ENCODE data around the gene HSF5. TPM values are rescaled to one million over a fixed set of nuclear protein-coding genes. Genes with fewer than 3 reads are reported as not detected.

The HSF5 gene
- total RNA-seq, 1 experiment from 2014 or later, result not detected

DNA sequence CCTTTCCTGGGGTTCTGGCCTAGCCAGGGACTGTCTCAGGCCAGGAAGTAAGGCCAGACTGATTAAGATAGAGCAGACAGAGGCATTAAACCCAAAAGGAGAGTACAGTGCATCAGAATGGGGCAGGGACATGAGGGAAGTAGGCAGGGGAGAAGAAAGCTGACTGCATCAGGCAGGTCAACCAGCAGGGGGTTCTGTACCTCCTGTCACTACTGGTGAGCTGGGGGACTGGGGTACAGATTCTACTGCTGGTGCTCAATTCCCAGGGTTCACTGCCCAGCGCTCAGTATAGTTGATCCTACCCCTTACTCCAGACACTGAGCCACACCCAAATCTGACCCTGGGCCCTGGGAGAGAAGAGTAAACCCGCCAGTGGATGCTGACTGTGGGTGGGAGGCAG, 39.1 kb upstream of the HSF5 start:
- Histone ChIP-seq H3K27ac (ENCODE audit: low read length) (no peak overlapping the region), H3K4me2 (ENCODE audit: low read length) (no peak overlapping the region), H4K20me1 (ENCODE audit: low read length) (no peaks in the 10 kb centered on the region), H3K9me2 (replicated peaks; ENCODE audit: low read length) (no peaks in the 10 kb centered on the region), H3K9me3 (ENCODE audit: low read length) (no peaks in the 10 kb centered on the region), H3K79me2 (ENCODE audit: low read length) (no peaks in the 10 kb centered on the region), H3K27me3 (ENCODE audit: low read length) (peaks cover 4% of the 10 kb centered on the region), H3K4me1 (ENCODE audit: insufficient read depth, low read length) (0 out of 2 replicates have a peak, but pooled peaks cover 3% of the 10 kb centered on the region), H2AFZ (ENCODE audit: low read length) (no peak overlapping the region), H3K4me3 (ENCODE audit: low read length) (no peak overlapping the region), H3K9ac (ENCODE audit: low read length) (no peak overlapping the region), H3F3A (ENCODE audit: low read length, unreplicated experiment) (no peaks in the 10 kb centered on the region), H3K36me3 (ENCODE audit: low read depth, low read length) (no peaks in the 10 kb centered on the region)
- no TSS peak for BruUV-seq (replicated peaks)
- DNase-seq, result no peak
- POLR2A ChIA-PET (ENCODE audit: unreplicated experiment), result no interaction called here
- no peak for TF ChIP-seq EZH2 (IDR thresholded peaks at IDR 0.05; ENCODE audit: low read length, unreplicated experiment)
- TF ChIP-seq, protein P1, sequence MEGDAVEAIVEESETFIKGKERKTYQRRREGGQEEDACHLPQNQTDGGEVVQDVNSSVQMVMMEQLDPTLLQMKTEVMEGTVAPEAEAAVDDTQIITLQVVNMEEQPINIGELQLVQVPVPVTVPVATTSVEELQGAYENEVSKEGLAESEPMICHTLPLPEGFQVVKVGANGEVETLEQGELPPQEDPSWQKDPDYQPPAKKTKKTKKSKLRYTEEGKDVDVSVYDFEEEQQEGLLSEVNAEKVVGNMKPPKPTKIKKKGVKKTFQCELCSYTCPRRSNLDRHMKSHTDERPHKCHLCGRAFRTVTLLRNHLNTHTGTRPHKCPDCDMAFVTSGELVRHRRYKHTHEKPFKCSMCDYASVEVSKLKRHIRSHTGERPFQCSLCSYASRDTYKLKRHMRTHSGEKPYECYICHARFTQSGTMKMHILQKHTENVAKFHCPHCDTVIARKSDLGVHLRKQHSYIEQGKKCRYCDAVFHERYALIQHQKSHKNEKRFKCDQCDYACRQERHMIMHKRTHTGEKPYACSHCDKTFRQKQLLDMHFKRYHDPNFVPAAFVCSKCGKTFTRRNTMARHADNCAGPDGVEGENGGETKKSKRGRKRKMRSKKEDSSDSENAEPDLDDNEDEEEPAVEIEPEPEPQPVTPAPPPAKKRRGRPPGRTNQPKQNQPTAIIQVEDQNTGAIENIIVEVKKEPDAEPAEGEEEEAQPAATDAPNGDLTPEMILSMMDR (conservative IDR thresholded peaks at IDR 0.05; ENCODE audit: low read depth, low read length), result no peak; the same call in 1 of the 2 replicates
- no peak for TF ChIP-seq EZH2phosphoT487 (IDR thresholded peaks at IDR 0.05; ENCODE audit: borderline replicate concordance, low read length)
- intact Hi-C loops (cut with micrococcal nuclease), result no loop called here
- ATAC-seq, result no peak
- CTCF ChIA-PET, result no interaction called here

DNA sequence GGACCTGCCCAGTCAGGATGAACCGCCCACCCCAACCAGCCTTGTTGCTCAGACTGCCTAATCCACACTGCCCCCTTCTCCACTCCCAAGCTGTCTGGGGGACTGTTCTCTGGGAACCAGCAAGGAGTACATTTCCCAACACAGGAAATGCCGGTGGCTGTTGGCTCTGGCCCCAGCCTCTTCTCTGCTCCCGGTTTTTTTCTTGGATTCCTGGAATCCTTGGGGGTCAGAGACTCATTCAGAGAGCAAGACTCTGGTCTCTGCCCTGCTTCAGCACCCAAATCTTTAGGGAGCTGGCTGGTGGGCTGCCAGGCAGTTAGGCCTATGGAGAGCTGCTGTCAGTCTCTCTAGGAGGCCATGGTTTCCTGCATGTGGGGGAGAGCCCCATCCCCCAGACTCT, 37.0 kb upstream of the HSF5 start:
- ChIA-PET POLR2A (ENCODE audit: unreplicated experiment) (no interaction called here), CTCF (no interaction called here)
- no peaks in the 10 kb centered on the region for H3K9me3 ChIP-seq (ENCODE audit: low read length)
- H3K4me2 ChIP-seq (ENCODE audit: low read length), result no peak overlapping the region
- no peaks in the 10 kb centered on the region for H3K9me2 ChIP-seq (replicated peaks; ENCODE audit: low read length)
- TF ChIP-seq EZH2 (IDR thresholded peaks at IDR 0.05; ENCODE audit: low read length, unreplicated experiment) (no peak), EZH2phosphoT487 (IDR thresholded peaks at IDR 0.05; ENCODE audit: borderline replicate concordance, low read length) (no peak)
- TF ChIP-seq, protein P1 (conservative IDR thresholded peaks at IDR 0.05; ENCODE audit: low read depth, low read length), result no peak
- intact Hi-C loops (cut with micrococcal nuclease), result no loop called here
- DNase-seq (no peak), ATAC-seq (no peak)
- no TSS peak for BruUV-seq (replicated peaks)
- no peak overlapping the region for H3K9ac ChIP-seq (ENCODE audit: low read length)
- no peak overlapping the region for H3K27ac ChIP-seq (ENCODE audit: low read length)
- H3K4me3 ChIP-seq (ENCODE audit: low read length), result no peak overlapping the region
- H2AFZ ChIP-seq (ENCODE audit: low read length), result 0 out of 2 replicates have a peak overlapping the region, but pooled peaks have one; percentile 36
- H4K20me1 ChIP-seq (ENCODE audit: low read length), result no peaks in the 10 kb centered on the region
- no peaks in the 10 kb centered on the region for H3K79me2 ChIP-seq (ENCODE audit: low read length)
- no peaks in the 10 kb centered on the region for H3F3A ChIP-seq (ENCODE audit: low read length, unreplicated experiment)
- no peaks in the 10 kb centered on the region for H3K4me1 ChIP-seq (ENCODE audit: insufficient read depth, low read length)
- H3K27me3 ChIP-seq (ENCODE audit: low read length), result no peaks in the 10 kb centered on the region
- H3K36me3 ChIP-seq (ENCODE audit: low read depth, low read length), result no peaks in the 10 kb centered on the region

DNA sequence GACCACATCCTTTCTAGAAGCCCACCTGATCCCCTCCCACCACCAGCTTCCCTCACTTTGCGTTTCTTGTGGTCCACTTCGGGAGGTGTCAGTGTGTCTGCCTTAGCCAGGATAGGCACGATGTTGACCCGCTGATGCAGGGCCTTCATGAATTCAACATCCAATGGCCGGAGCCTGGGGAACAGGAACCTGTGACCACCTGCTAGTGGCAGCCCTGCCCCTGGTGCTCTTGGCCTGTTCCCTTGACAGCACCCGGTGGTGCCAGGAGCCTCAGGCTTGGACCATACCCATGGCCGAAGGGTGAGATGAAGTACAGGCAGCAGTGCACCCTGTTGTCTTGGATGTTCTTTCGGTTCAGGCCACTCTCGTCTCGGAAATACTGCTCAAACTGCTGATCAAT, 33.5 kb upstream of the HSF5 start:
- H3K36me3 ChIP-seq (ENCODE audit: low read depth, low read length), result no peaks in the 10 kb centered on the region
- BruUV-seq (replicated peaks), result no TSS peak
- H3K9me2 ChIP-seq (replicated peaks; ENCODE audit: low read length), result no peaks in the 10 kb centered on the region
- H3K9ac ChIP-seq (ENCODE audit: low read length), result no peak overlapping the region
- H3K4me2 ChIP-seq (ENCODE audit: low read length), result no peak overlapping the region
- H3K79me2 ChIP-seq (ENCODE audit: low read length), result no peaks in the 10 kb centered on the region
- no peaks in the 10 kb centered on the region for H3K9me3 ChIP-seq (ENCODE audit: low read length)
- ATAC-seq (no peak), DNase-seq (no peak)
- ChIA-PET POLR2A (ENCODE audit: unreplicated experiment) (no interaction called here), CTCF (no interaction called here)
- H3K4me3 ChIP-seq (ENCODE audit: low read length), result no peak overlapping the region
- no peak overlapping the region for H2AFZ ChIP-seq (ENCODE audit: low read length)
- intact Hi-C loops (cut with micrococcal nuclease), result no loop called here
- H3K27ac ChIP-seq (ENCODE audit: low read length), result no peak overlapping the region
- H3F3A ChIP-seq (ENCODE audit: low read length, unreplicated experiment), result no peaks in the 10 kb centered on the region
- H3K4me1 ChIP-seq (ENCODE audit: insufficient read depth, low read length), result peaks cover 12% of the 10 kb centered on the region
- H4K20me1 ChIP-seq (ENCODE audit: low read length), result no peaks in the 10 kb centered on the region
- no peak for TF ChIP-seq EZH2phosphoT487 (IDR thresholded peaks at IDR 0.05; ENCODE audit: borderline replicate concordance, low read length)
- TF ChIP-seq, protein P1 (conservative IDR thresholded peaks at IDR 0.05; ENCODE audit: low read depth, low read length), result no peak
- no peak for TF ChIP-seq EZH2 (IDR thresholded peaks at IDR 0.05; ENCODE audit: low read length, unreplicated experiment)
- H3K27me3 ChIP-seq (ENCODE audit: low read length), result no peaks in the 10 kb centered on the region
